ENCODE data around the gene MYO15A. TPM values are rescaled to one million over a fixed set of nuclear protein-coding genes. Genes with fewer than 3 reads are reported as not detected.
A peak's percentile ranks its signal among the peaks of the same experiment; 100 is the strongest.

MYO15A gene
- total RNA-seq, 1 experiment from 2014 or later, result 0.53 TPM

DNA sequence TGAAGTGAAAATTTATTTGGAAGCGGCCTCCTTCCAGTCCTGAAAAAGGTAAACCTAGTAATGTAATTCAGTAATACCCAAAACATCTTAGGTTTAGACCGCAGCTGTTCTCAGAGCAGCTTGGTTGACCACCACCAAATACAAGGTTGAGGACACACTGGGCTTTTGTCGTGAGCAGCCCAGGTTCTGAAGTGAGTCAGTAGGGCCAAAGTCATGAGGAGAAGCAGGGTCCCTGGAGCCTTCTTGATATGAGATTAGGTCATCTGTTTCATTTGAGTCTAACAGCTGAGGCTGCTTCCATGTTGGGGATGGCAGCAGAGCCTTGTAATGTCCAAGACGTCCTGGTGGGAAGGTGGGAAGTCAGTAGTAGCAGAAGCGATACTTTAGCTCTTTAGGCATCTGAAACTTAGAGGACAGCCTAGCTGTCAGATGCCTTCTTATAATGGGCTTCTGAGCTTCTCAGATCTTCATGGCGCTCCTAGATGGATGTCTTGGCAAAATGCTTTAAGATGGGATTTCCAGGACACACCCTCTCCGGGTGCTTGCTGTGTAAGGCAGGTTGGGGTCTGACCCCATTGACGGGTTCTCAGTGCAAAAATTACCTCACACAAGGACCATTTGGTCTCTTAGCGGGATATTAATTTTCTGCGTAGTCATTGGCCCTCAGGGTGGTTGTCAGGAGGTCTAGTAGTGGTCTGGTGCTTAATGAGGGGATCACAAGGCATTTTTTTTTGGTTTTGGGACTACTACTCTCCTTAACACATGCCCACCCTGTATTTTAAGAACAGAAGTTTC, 77.5 kb downstream of the MYO15A start:
- Histone ChIP-seq H3K4me3 (peak overlapping the region; percentile 77), H3K4me1 (peaks cover 21% of the 10 kb centered on the region), H3K9me3 (replicated peaks) (no peaks in the 10 kb centered on the region), H3K27ac (peak overlapping the region; percentile 0; the same call in 1 of the 2 replicates), H3K36me3 (peaks cover 47% of the 10 kb centered on the region), H3K27me3 (no peaks in the 10 kb centered on the region)
- peak; percentile 66 to 76 for DNase-seq

DNA sequence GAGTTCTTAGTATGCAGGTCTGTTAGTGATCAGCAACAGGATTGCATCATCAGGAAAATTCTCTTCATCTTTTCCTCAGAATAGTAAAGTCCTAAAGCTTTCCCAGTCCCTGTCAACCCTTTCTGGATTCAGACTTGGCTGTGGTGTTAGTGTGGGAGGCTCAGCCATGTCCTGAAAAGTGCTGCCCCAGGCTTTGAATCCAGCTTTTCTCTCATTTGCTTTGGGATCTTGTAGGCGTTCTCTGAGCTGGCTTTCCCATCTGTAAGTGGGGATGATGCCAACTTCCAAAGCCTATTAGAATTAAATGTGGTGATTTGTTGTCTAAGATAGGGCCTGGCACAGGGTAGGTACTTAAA, 78.0 kb downstream of the MYO15A start:
- H3K9me3 ChIP-seq (replicated peaks), result no peaks in the 10 kb centered on the region
- H3K36me3 ChIP-seq, result peaks cover 53% of the 10 kb centered on the region
- H3K4me1 ChIP-seq, result peaks cover 21% of the 10 kb centered on the region
- no peak for DNase-seq
- H3K4me3 ChIP-seq, result no peak overlapping the region
- no peak overlapping the region for H3K27ac ChIP-seq
- H3K27me3 ChIP-seq, result no peaks in the 10 kb centered on the region

DNA sequence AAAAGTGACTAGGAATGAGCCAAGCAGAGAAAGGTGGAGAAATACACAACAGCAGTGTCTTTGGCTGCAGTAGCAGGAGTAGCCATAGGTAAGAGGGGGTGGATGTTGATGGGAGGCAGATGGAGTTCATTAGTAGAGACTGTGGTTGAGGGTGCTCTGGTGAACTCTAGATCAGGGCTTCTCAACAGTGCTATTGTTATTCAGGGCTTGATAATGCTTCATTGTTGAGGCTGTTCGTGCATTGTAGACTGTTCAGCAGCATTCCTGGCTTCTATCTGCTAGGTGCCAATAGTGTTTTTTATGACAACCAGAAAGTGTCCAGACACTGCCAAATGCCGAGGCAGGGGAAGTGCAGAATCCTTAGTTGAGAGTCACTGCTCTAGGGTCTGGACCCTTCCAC, 78.7 kb downstream of the MYO15A start:
- DNase-seq, result no peak
- Histone ChIP-seq H3K4me1 (peaks cover 17% of the 10 kb centered on the region), H3K36me3 (peaks cover 57% of the 10 kb centered on the region), H3K27me3 (no peaks in the 10 kb centered on the region), H3K27ac (no peak overlapping the region), H3K9me3 (replicated peaks) (no peaks in the 10 kb centered on the region), H3K4me3 (no peak overlapping the region)

DNA sequence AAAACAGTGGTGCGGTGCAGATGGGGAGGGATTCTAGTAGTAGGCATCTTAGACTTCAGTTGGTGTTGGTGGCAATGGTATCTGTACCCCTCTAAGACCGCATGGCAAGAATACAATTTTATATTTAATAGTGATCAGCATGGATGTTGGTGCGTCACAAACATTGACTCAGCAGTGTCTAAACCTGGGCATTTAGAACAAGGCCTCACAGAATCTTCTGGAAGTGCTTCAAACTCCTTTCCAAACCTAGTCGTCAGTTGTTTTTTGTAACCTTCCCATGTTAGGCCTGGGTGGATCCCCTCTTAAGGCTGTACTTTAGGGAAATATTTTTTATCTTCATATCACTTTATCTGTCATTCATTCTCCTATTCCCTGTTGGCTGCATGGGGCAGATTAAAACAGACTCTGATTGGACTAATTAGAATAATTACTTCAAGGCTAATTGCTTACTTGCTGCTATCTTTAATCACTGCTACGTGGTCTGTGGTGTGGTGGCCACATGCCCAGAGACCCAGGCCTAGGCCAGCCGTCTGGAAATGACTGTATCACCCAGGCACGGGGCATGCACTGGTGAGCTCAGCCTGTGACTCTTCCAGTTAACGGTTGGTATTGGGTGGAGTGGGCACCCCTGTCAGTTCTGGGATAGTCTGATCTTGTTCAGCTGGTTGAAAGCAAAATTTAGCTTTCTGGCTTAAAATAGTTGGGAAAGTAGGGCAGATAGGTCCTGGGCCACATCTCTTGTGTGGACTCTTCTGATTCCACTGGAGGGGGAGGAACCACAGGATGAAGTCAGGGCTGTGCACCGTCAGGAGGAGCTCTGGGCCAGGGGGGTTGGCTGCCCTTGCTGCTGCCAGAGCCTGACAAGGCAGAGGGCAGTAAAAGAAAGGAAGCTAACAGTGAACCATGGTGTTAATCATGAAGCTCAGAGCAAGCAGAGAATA, 79.5 kb downstream of the MYO15A start:
- H3K4me1 ChIP-seq, result peaks cover 17% of the 10 kb centered on the region
- peaks cover 64% of the 10 kb centered on the region for H3K36me3 ChIP-seq
- no peaks in the 10 kb centered on the region for H3K27me3 ChIP-seq
- no peaks in the 10 kb centered on the region for H3K9me3 ChIP-seq (replicated peaks)
- H3K27ac ChIP-seq, result no peak overlapping the region
- H3K4me3 ChIP-seq, result no peak overlapping the region
- no peak for DNase-seq

- peaks cover 13% of the 10 kb centered on the region for H3K4me1 ChIP-seq
- no peaks in the 10 kb centered on the region for H3K9me3 ChIP-seq (replicated peaks)
- peaks cover 85% of the 10 kb centered on the region for H3K36me3 ChIP-seq
- DNase-seq, result no peak
- H3K27me3 ChIP-seq, result no peaks in the 10 kb centered on the region
- no peak overlapping the region for H3K27ac ChIP-seq
- H3K4me3 ChIP-seq, result no peak overlapping the region
Measured at GRCh38 chr17:18190628-18191235, 82.2 kb downstream of the MYO15A start.

DNA sequence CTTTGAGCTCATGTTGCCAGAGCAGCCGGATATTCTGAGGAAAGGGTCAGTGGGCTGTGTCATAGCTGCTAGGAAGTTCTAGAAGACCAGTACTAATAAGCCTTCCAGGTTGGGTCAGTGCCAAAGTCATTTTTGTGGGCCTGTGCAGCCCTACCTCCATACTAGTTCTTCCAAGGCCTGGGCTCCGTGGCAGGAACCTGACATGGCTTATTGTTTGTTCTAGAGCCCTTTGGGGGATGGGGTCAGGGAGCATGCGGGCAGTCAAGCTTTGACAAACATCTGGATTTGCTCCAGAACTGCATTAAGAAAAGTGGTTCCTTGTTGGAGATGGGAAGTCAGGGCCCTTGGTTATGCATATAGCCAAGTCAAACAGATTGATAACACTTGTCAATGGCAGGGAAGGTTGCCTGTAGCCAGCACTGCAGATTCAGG, 82.7 kb downstream of the MYO15A start:
- no peak for DNase-seq
- H3K36me3 ChIP-seq, result peaks cover 86% of the 10 kb centered on the region
- no peaks in the 10 kb centered on the region for H3K27me3 ChIP-seq
- H3K4me3 ChIP-seq, result no peak overlapping the region
- H3K4me1 ChIP-seq, result peaks cover 8% of the 10 kb centered on the region
- no peaks in the 10 kb centered on the region for H3K9me3 ChIP-seq (replicated peaks)
- H3K27ac ChIP-seq, result no peak overlapping the region

- Histone ChIP-seq H3K9me3 (replicated peaks) (no peaks in the 10 kb centered on the region), H3K4me1 (peaks cover 2% of the 10 kb centered on the region; the same call in 1 of the 2 replicates), H3K27ac (no peak overlapping the region), H3K27me3 (no peaks in the 10 kb centered on the region), H3K4me3 (no peak overlapping the region), H3K36me3 (peaks cover 86% of the 10 kb centered on the region)
- DNase-seq, result peak in 1 of 2 experiments; percentile 56
Measured at GRCh38 chr17:18191967-18192366, 83.4 kb downstream of the MYO15A start.

- Histone ChIP-seq H3K4me3 (no peak overlapping the region), H3K27ac (no peak overlapping the region), H3K9me3 (replicated peaks) (no peaks in the 10 kb centered on the region), H3K27me3 (no peaks in the 10 kb centered on the region), H3K36me3 (peaks cover 81% of the 10 kb centered on the region), H3K4me1 (no peaks in the 10 kb centered on the region)
- no peak for DNase-seq
Measured at GRCh38 chr17:18194394-18194793, 85.8 kb downstream of the MYO15A start.

GRCh38 chr17:18194804-18195203, 86.2 kb downstream of the MYO15A start:
- no peak overlapping the region for H3K27ac ChIP-seq
- H3K36me3 ChIP-seq, result peaks cover 81% of the 10 kb centered on the region
- H3K4me3 ChIP-seq, result no peak overlapping the region
- no peaks in the 10 kb centered on the region for H3K9me3 ChIP-seq (replicated peaks)
- no peak for DNase-seq
- no peaks in the 10 kb centered on the region for H3K4me1 ChIP-seq
- H3K27me3 ChIP-seq, result no peaks in the 10 kb centered on the region

DNA sequence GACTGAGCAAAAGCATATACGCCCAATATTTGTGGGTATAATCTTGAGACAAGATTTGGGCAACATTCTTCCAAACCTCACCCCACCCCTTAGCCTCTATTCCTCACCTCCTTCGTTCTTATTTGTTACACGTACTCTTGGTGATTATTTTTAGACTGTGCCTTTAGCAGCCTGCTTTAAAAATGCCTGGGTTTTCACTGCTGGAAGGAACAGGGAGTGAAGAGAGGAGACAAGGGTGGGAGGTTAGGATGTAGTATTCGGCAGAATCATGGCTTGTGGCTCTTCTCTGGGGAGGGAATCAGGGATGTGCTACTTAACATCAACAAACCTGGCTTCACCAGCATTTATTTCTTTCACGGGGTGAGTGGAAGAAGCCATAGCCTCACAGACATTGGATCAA, 86.7 kb downstream of the MYO15A start:
- H3K27me3 ChIP-seq, result no peaks in the 10 kb centered on the region
- H3K4me3 ChIP-seq, result no peak overlapping the region
- no peaks in the 10 kb centered on the region for H3K9me3 ChIP-seq (replicated peaks)
- H3K27ac ChIP-seq, result no peak overlapping the region
- no peak for DNase-seq
- no peaks in the 10 kb centered on the region for H3K4me1 ChIP-seq
- H3K36me3 ChIP-seq, result peaks cover 82% of the 10 kb centered on the region

- Histone ChIP-seq H3K27ac (no peak overlapping the region), H3K9me3 (replicated peaks) (no peaks in the 10 kb centered on the region), H3K4me1 (no peaks in the 10 kb centered on the region), H3K27me3 (no peaks in the 10 kb centered on the region), H3K4me3 (no peak overlapping the region), H3K36me3 (peaks cover 84% of the 10 kb centered on the region)
- no peak for DNase-seq
Measured at GRCh38 chr17:18197535-18198194, 89.1 kb downstream of the MYO15A start.

GRCh38 chr17:18198530-18198929, 90.0 kb downstream of the MYO15A start:
- no peak for DNase-seq
- no peaks in the 10 kb centered on the region for H3K9me3 ChIP-seq (replicated peaks)
- no peaks in the 10 kb centered on the region for H3K27me3 ChIP-seq
- H3K36me3 ChIP-seq, result peaks cover 84% of the 10 kb centered on the region
- H3K4me3 ChIP-seq, result no peak overlapping the region
- no peaks in the 10 kb centered on the region for H3K4me1 ChIP-seq
- no peak overlapping the region for H3K27ac ChIP-seq

GRCh38 chr17:18201108-18201507, 92.6 kb downstream of the MYO15A start:
- H3K27ac ChIP-seq, result no peak overlapping the region
- DNase-seq, result no peak
- no peaks in the 10 kb centered on the region for H3K4me1 ChIP-seq
- no peaks in the 10 kb centered on the region for H3K9me3 ChIP-seq (replicated peaks)
- H3K36me3 ChIP-seq, result peaks cover 84% of the 10 kb centered on the region
- H3K27me3 ChIP-seq, result no peaks in the 10 kb centered on the region
- no peak overlapping the region for H3K4me3 ChIP-seq

DNA sequence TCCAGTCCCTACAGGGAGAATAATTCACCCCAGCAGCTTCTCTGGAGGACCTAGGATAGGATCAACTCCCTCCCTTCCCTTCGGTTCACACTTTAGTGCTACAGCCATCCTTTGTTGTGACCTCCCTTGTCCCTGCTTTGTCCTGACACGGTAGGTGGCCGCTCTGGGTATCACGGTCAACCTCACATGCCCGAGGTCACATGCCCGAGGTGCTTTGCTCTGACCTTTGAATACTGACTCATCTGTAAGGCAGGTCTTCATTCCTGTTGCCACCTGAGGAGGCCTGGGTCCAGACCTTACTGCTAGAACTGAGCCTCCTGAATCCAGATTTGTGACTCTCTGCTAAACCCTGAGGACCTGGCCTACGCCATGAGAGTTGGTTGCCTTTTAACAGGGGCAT, 94.8 kb downstream of the MYO15A start:
- no peak for DNase-seq
- Histone ChIP-seq H3K9me3 (replicated peaks) (no peaks in the 10 kb centered on the region), H3K36me3 (peaks cover 84% of the 10 kb centered on the region), H3K4me3 (no peak overlapping the region), H3K27me3 (no peaks in the 10 kb centered on the region), H3K27ac (no peak overlapping the region), H3K4me1 (no peaks in the 10 kb centered on the region)

Data from SJCRH30 (cell line).